Gastrocnemius medialis (tissue), 4 donors: ENCODE data around the gene OTC. TPM values are rescaled to one million over a fixed set of nuclear protein-coding genes. Genes with fewer than 3 reads are reported as not detected.

Experiments
- ATAC-seq, 2 donors: fragments of 150-250 bp; one replicate each; pipeline ENCODE4 v1.9.1; 2016
- DNase-seq, 2 donors: peaks; one replicate each; pipeline ENCODE4 v3.0.0-alpha.2; 2019
- H3K27ac ChIP-seq, 4 donors: fragments of 200-600 bp; sonication (generic); 1 replicate in 1 of 4; 2 replicates in 3 of 4; pipeline ENCODE4 v1.5.1; 2016 to 2018; ENCODE audit warnings: mild to moderate bottlenecking in 2 of 4, moderate library complexity in 1 of 4
- H3K27me3 ChIP-seq, 3 donors: fragments of 200-600 bp; sonication (generic) in 2 of 3; 1 replicate in 1 of 3; 2 replicates in 2 of 3; pipeline versions ENCODE4 v1.5.1 to v1.6.0; 2016 to 2019; ENCODE audit warnings: mild to moderate bottlenecking in 1 of 3, moderate library complexity in 1 of 3
- H3K36me3 ChIP-seq, 2 donors: fragments of 200-600 bp; sonication (generic) in 1 of 2; one replicate each; pipeline ENCODE4 v1.5.1; 2017 to 2018
- H3K4me1 ChIP-seq, 2 donors: fragments of 200-600 bp; sonication (generic) in 1 of 2; one replicate each; pipeline ENCODE4 v1.5.1; 2016 to 2017; ENCODE audit warnings: mild to moderate bottlenecking in 2 of 2
- H3K4me3 ChIP-seq, 4 donors: fragments of 200-600 bp; sonication (generic) in 3 of 4; 1 replicate in 1 of 4; 2 replicates in 3 of 4; pipeline ENCODE4 v1.5.1; 2016 to 2019; ENCODE audit warnings: mild to moderate bottlenecking in 2 of 4
- H3K9me3 ChIP-seq, 3 donors: fragments of 200-600 bp; sonication (generic) in 2 of 3; 1 replicate in 1 of 3; 2 replicates in 2 of 3; pipeline ENCODE4 v1.5.1; 2016 to 2019
- POLR2A ChIP-seq, 2 donors: fragments of 450-650 bp; IDR thresholded peaks; one replicate each; pipeline ENCODE4 v1.6.1; 2017; ENCODE audit warnings: antibody characterized with exemption in 2 of 2, mild to moderate bottlenecking in 2 of 2, moderate library complexity in 2 of 2
- in situ Hi-C, 4 donors: fragments of 200-750 bp; cut with MboI; loops; one replicate each; pipeline versions ENCODE4 v1.15.0 to v1.8.0; 2017; ENCODE audit warnings: low sequenced_read_pairs in 4 of 4
- intact Hi-C: fragments of 100-400 bp; cut with DNase I; formaldehyde crosslinking; loops from one replicate; pipeline ENCODE4 v1.15.1; 2023; ENCODE audit warnings: low total_unique reads
- total RNA-seq, 4 donors: library from RNA; depleted of rRNA; stranded (reverse); fragments of >200 nt; gene quantifications; one replicate each; pipeline versions ENCODE4 v1.1.0 to v1.2.3, GENCODE V29; 2016
- TF ChIP-seq, protein P1 (sequence below), 5 experiments: fragments of 450-650 bp in 3 of 5; fragments of 200-600 bp in 2 of 5; sonication (generic) in 2 of 5; IDR thresholded peaks in 4 of 5; conservative IDR thresholded peaks in 1 of 5; 1 replicate in 4 of 5; 2 replicates in 1 of 5; pipeline ENCODE4 v1.5.1; 2016 to 2019; ENCODE audit warnings: antibody characterized with exemption in 5 of 5, mild to moderate bottlenecking in 3 of 5, moderate library complexity in 3 of 5

OTC gene
- total RNA-seq, 4 donors from 2014 or later = 0.27 TPM; not detected in 3

GRCh38 chrX:38346150-38346549, 6.3 kb upstream of the OTC start:
- Histone ChIP-seq H3K4me3 (no peak overlapping the region), H3K27me3 (no peaks in the 10 kb centered on the region), H3K36me3 (no peaks in the 10 kb centered on the region), H3K4me1 (no peaks in the 10 kb centered on the region), H3K9me3 (no peaks in the 10 kb centered on the region), H3K27ac (no peak overlapping the region)
- DNase-seq (no peak), ATAC-seq (no peak)
- intact Hi-C loops = no loop called here
- in situ Hi-C loops = no loop called here
- no peak for TF ChIP-seq POLR2A (IDR thresholded peaks at IDR 0.05)
- TF ChIP-seq, protein P1, sequence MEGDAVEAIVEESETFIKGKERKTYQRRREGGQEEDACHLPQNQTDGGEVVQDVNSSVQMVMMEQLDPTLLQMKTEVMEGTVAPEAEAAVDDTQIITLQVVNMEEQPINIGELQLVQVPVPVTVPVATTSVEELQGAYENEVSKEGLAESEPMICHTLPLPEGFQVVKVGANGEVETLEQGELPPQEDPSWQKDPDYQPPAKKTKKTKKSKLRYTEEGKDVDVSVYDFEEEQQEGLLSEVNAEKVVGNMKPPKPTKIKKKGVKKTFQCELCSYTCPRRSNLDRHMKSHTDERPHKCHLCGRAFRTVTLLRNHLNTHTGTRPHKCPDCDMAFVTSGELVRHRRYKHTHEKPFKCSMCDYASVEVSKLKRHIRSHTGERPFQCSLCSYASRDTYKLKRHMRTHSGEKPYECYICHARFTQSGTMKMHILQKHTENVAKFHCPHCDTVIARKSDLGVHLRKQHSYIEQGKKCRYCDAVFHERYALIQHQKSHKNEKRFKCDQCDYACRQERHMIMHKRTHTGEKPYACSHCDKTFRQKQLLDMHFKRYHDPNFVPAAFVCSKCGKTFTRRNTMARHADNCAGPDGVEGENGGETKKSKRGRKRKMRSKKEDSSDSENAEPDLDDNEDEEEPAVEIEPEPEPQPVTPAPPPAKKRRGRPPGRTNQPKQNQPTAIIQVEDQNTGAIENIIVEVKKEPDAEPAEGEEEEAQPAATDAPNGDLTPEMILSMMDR (IDR thresholded peaks at IDR 0.05 in 4 of 5, conservative IDR thresholded peaks at IDR 0.05 in 1 of 5) = no peak

DNA sequence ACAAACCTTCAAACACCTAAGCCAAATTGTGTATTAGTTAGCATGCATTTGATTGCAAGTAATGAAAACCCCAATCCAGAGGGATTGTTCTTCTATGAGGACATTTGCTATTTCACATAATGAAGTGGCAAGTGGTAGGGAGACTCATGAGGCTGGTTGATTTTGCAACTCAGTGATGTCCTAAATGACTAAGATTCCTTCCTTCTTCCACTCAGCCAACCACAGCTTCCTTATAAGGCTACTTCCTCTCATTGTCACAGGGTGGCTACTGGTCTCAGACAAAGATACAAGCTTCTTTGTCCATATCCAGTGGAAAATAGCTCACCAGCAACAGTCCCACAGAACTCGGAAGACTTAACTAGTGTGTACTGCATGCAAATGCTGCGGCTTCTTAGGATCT, 5.3 kb upstream of the OTC start:
- H3K9me3 ChIP-seq = no peaks in the 10 kb centered on the region
- intact Hi-C loops = no loop called here
- no peaks in the 10 kb centered on the region for H3K4me1 ChIP-seq
- TF ChIP-seq POLR2A (IDR thresholded peaks at IDR 0.05) = no peak
- TF ChIP-seq, protein P1 (IDR thresholded peaks at IDR 0.05 in 4 of 5, conservative IDR thresholded peaks at IDR 0.05 in 1 of 5) = no peak
- no peak for DNase-seq
- H3K27me3 ChIP-seq = no peaks in the 10 kb centered on the region
- H3K27ac ChIP-seq = peak overlapping the region in 1 of 4 donors; percentile 31
- ATAC-seq = peak; percentile 41 to 69
- H3K4me3 ChIP-seq = no peak overlapping the region
- no peaks in the 10 kb centered on the region for H3K36me3 ChIP-seq
- in situ Hi-C loops = no loop called here

DNA sequence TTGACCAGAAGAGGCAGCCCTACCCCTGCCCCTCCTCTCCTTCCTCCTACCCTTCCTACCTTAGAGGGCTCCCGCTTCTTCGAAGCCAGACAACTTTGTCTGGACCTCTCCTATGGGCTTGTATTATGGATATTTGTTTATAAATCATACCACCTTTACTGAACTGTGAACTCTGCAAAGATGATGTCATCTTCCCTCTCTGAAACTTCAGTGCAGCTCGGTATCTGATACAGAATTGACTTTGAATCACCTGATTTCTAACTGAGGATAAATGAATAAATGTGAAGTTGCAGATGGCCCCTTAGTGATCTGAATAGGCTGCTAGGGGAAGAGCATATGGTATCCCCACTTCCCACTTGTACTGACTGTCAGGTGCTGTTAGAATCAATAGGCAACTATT, 1.1 kb upstream of the OTC start:
- intact Hi-C loops = no loop called here
- Histone ChIP-seq H3K4me3 (no peak overlapping the region), H3K36me3 (no peaks in the 10 kb centered on the region), H3K9me3 (no peaks in the 10 kb centered on the region), H3K4me1 (no peaks in the 10 kb centered on the region), H3K27me3 (no peaks in the 10 kb centered on the region), H3K27ac (no peak overlapping the region)
- ATAC-seq (no peak), DNase-seq (no peak)
- in situ Hi-C loops = no loop called here
- no peak for TF ChIP-seq POLR2A (IDR thresholded peaks at IDR 0.05)
- TF ChIP-seq, protein P1 (IDR thresholded peaks at IDR 0.05 in 4 of 5, conservative IDR thresholded peaks at IDR 0.05 in 1 of 5) = no peak

DNA sequence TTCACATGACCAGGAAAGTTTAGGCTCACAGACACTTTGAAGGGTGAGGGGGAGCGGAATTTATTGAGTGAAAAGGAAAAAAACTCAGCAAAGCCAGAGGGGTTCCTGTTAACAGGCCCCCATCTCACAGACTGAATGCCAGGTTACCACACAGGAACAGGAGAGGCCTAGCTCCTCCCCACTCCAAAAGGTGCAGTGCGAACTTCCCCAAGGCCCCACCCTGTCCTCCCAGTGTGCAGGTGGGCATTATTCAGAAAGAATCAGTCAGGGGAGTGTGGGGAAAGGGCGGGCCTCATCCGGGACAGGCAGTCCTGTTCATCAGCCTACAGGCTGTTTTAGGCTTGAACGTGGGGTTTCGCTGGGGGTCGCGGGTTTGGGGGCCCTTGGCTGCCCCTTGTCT, 4.0 kb downstream of the OTC start:
- TF ChIP-seq POLR2A (IDR thresholded peaks at IDR 0.05) = no peak
- TF ChIP-seq, protein P1 (IDR thresholded peaks at IDR 0.05 in 4 of 5, conservative IDR thresholded peaks at IDR 0.05 in 1 of 5) = no peak
- Histone ChIP-seq H3K27ac (peak overlapping the region in 3 of 4 donors; percentile 10 to 57 (median 18)), H3K36me3 (no peaks in the 10 kb centered on the region), H3K4me1 (no peaks in the 10 kb centered on the region), H3K4me3 (no peak overlapping the region), H3K27me3 (no peaks in the 10 kb centered on the region), H3K9me3 (no peaks in the 10 kb centered on the region)
- in situ Hi-C loops (no loop called here), intact Hi-C loops (no loop called here)
- DNase-seq = no peak
- ATAC-seq = no peak
